Tibial nerve (tissue), 4 donors: ENCODE results near the gene LAMB4. TPM values are rescaled to one million over a fixed set of nuclear protein-coding genes. Genes with fewer than 3 reads are reported as not detected.
A peak's percentile ranks its signal among the peaks of the same experiment; 100 is the strongest.
"Not testable (repeated sequence)": the region's sequence is repeated elsewhere in the genome, so short reads cannot be mapped to it uniquely, and the experiment has no call there.

Experiments used
- DNase-seq, 2 donors: peaks; one replicate each; pipeline ENCODE4 v3.0.0-alpha.2; 2019; ENCODE audit warnings: low spot score in 2 of 2
- H3K27ac ChIP-seq, 4 donors: fragments of 200-600 bp; sonication (generic) in 3 of 4; one replicate each; pipeline ENCODE4 v1.5.1; 2017 to 2019; ENCODE audit warnings: mild to moderate bottlenecking in 1 of 4
- H3K27me3 ChIP-seq, 2 donors: fragments of 200-600 bp; sonication (generic) in 1 of 2; one replicate each; pipeline versions ENCODE4 v1.5.1 to v1.6.0; 2017 to 2019
- H3K36me3 ChIP-seq, 3 donors: fragments of 200-600 bp; sonication (generic); one replicate each; pipeline ENCODE4 v1.5.1; 2018 to 2019
- H3K4me1 ChIP-seq, 4 donors: fragments of 200-600 bp; sonication (generic) in 3 of 4; one replicate each; pipeline ENCODE4 v1.5.1; 2017 to 2019
- H3K4me3 ChIP-seq, 4 donors: fragments of 200-600 bp; sonication (generic) in 3 of 4; one replicate each; pipeline ENCODE4 v1.5.1; 2017 to 2019; ENCODE audit warnings: mild to moderate bottlenecking in 1 of 4, moderate library complexity in 1 of 4
- H3K9me3 ChIP-seq, 4 donors: fragments of 200-600 bp; sonication (generic) in 3 of 4; one replicate each; pipeline ENCODE4 v1.5.1; 2017 to 2019
- EP300 ChIP-seq, 2 donors: sonication (generic); formaldehyde crosslinking; IDR thresholded peaks; one replicate each; pipeline ENCODE4 v1.6.1; 2017; ENCODE audit warnings: antibody characterized with exemption in 2 of 2, mild to moderate bottlenecking in 1 of 2
- POLR2A ChIP-seq, 2 donors: fragments of 450-650 bp; IDR thresholded peaks; one replicate each; pipeline ENCODE4 v1.6.1; 2017; ENCODE audit warnings: antibody characterized with exemption in 2 of 2, mild to moderate bottlenecking in 2 of 2, moderate library complexity in 2 of 2
- WGBS, 2 donors: methylation state at CpG; one replicate each; pipeline ENCODE4 v1.1.5; 2018; 5-methylcytosine and 5-hydroxymethylcytosine counted together
- total RNA-seq, 4 donors: library from RNA; depleted of rRNA; stranded (reverse); fragments of >200 nt; gene quantifications; one replicate each; pipeline ENCODE4 v1.1.0, GENCODE V29; 2016
- TF ChIP-seq, protein P1 (sequence below), 5 experiments: fragments of 200-600 bp in 3 of 5; fragments of 450-650 bp in 2 of 5; sonication (generic) in 3 of 5; IDR thresholded peaks; one replicate each; pipeline ENCODE4 v1.5.1; 2016 to 2019; ENCODE audit warnings: antibody characterized with exemption in 5 of 5, mild to moderate bottlenecking in 3 of 5, moderate library complexity in 2 of 5

LAMB4 gene
- total RNA-seq, 4 donors from 2014 or later: 0.22 to 1.2 (median 0.42) TPM; not detected in 1

DNA sequence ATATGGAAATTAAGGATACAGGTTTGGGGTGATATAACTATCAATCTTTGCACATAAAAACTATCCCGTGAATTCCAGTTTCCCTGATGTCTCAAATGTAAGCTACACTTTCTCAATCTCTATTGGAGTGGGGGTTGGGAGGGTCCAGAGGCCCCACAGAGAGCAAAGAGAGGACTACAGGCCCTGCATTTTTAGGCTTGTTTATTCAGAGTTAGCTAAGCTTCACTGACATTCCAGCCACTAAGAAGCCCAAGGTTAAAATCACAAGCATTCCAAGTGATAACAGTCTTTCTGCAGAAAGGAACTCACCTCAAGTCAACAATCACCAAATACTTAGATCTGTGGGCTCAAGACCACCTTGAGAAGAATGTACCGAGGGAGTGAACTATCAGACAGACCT lies 95.6 kb downstream of the LAMB4 start:
- TF ChIP-seq POLR2A (IDR thresholded peaks at IDR 0.05) (no peak), EP300 (IDR thresholded peaks at IDR 0.05) (no peak)
- TF ChIP-seq, protein P1, sequence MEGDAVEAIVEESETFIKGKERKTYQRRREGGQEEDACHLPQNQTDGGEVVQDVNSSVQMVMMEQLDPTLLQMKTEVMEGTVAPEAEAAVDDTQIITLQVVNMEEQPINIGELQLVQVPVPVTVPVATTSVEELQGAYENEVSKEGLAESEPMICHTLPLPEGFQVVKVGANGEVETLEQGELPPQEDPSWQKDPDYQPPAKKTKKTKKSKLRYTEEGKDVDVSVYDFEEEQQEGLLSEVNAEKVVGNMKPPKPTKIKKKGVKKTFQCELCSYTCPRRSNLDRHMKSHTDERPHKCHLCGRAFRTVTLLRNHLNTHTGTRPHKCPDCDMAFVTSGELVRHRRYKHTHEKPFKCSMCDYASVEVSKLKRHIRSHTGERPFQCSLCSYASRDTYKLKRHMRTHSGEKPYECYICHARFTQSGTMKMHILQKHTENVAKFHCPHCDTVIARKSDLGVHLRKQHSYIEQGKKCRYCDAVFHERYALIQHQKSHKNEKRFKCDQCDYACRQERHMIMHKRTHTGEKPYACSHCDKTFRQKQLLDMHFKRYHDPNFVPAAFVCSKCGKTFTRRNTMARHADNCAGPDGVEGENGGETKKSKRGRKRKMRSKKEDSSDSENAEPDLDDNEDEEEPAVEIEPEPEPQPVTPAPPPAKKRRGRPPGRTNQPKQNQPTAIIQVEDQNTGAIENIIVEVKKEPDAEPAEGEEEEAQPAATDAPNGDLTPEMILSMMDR (IDR thresholded peaks at IDR 0.05): no peak
- H3K9me3 ChIP-seq: no peaks in the 10 kb centered on the region

DNA sequence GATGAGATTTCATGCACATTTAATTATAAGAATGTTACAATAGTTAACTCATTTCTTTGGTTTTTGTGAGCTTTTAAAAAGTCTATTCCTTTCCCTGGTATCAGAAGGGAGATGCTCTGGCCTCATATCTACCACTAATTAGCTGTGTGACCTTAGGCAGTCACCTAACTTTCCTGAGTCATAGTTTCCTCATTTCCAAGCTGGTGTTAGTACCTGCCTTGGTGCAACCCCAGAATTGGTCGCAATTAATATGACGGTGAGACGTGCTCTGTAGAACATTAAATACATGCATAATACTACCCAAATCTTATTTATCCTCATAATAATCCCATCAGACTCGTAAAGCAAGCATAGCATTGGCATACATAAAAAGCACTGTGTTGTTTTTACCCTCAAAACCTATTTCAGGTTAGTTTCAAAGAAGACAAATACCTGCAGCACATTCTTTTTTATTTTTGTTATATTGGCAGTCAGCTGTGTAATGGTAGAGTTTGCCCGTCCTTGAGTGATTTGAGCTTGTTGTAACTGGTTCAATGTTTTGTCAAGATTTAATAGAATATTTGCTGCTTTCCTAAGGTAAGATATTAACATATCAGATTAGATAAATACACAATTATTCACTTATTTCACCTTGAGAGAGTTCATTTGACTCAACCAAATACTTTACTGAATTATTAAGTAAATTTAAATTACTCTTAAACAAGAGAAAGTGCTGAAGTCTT lies 96.2 kb downstream of the LAMB4 start:
- no peaks in the 10 kb centered on the region for H3K9me3 ChIP-seq
- whole genome bisulfite sequencing, 2 donors: 95 to 98% methylated on average over 5 of the region's 5 CpGs
- no peaks in the 10 kb centered on the region for H3K27me3 ChIP-seq
- H3K4me1 ChIP-seq: peaks cover 0 to 8% (median 0%) of the 10 kb centered on the region in 4 donors
- DNase-seq: no peak
- no peak overlapping the region for H3K27ac ChIP-seq
- no peak for TF ChIP-seq EP300 (IDR thresholded peaks at IDR 0.05)
- no peak for TF ChIP-seq POLR2A (IDR thresholded peaks at IDR 0.05)
- TF ChIP-seq, protein P1 (IDR thresholded peaks at IDR 0.05): no peak
- no peak overlapping the region for H3K4me3 ChIP-seq
- H3K36me3 ChIP-seq: no peaks in the 10 kb centered on the region

More for the DNA sequence above, 95.6 kb downstream of the LAMB4 start:
- no peak overlapping the region for H3K4me3 ChIP-seq
- no peaks in the 10 kb centered on the region for H3K36me3 ChIP-seq
- no peak for DNase-seq
- peaks cover 0 to 8% (median 0%) of the 10 kb centered on the region in 4 donors for H3K4me1 ChIP-seq
- WGBS, 2 donors: 85 to 86% methylated on average over 2 of the region's 2 CpGs
- no peaks in the 10 kb centered on the region for H3K27me3 ChIP-seq
- no peak overlapping the region for H3K27ac ChIP-seq

DNA sequence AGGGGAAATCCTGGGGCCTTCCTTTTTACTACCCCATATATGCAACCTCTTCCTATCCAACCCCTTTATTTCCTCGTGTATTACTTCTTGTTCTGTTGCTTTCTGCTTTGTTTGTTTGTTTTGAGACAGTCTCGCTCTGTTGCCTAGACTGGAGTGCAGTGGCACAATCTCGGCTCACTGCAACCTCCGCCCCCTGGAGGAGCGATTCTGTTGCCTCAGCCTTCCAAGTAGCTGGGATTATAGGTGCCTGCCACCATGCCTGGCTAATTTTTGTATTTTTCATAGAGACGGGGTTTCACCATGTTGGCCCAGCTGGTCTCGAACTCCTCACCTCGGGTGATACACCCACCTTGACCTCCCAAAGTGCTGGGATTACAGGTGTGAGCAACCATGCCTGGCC lies 96.9 kb downstream of the LAMB4 start:
- H3K27ac ChIP-seq, H3K4me3 ChIP-seq, H3K4me1 ChIP-seq, H3K9me3 ChIP-seq, H3K27me3 ChIP-seq, DNase-seq, H3K36me3 ChIP-seq: not testable (repeated sequence)
- WGBS, 2 donors: 90 to 91% methylated on average over 8 of the region's 8 CpGs

DNA sequence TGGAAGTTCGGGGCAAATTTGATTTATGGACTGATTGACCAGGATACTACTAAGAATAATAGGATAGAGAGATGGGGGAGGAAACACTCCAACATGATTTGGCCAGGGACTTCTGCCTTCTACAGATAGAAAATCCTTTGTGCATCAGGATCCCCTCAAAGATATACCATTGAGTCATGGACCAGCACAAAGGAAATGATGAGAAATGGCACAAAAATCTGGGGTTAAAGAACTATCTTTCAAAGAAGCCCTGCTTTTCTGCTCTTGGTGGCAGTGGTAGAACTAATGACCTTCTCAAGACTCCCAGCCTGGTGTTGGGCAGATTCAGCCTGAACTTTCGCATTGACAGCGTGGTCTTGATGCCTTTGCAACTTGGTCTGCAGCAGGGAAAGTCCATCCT lies 99.6 kb downstream of the LAMB4 start:
- H3K9me3 ChIP-seq: no peaks in the 10 kb centered on the region
- H3K27ac ChIP-seq: peak overlapping the region in 1 of 4 donors; percentile 42
- H3K4me3 ChIP-seq: no peak overlapping the region
- 78 to 84% methylated on average over 3 of the region's 3 CpGs for WGBS, 2 donors
- TF ChIP-seq POLR2A (IDR thresholded peaks at IDR 0.05): no peak
- TF ChIP-seq, protein P1 (IDR thresholded peaks at IDR 0.05): no peak
- TF ChIP-seq EP300 (IDR thresholded peaks at IDR 0.05): no peak
- no peaks in the 10 kb centered on the region for H3K27me3 ChIP-seq
- no peaks in the 10 kb centered on the region for H3K36me3 ChIP-seq
- H3K4me1 ChIP-seq: peaks cover 0 to 12% (median 0%) of the 10 kb centered on the region in 4 donors
- DNase-seq: no peak

DNA sequence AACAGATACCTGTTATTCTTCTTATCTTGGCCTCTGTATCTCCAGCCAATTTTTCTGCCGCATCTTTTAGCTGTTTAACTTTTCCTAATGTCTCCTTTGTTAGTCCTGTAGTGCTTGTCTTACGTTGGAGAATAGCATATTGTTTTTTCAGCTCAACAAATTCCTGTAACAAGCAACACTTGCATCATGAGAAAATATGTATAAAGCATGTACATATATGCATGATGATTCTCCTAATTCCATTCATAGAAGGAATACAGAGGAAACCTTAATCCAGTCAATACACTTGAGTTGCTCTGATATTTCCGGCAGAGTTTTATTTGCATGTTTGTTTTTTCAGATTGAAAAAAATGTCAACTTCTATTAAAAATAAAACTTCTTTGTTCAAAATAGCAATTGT lies 101.1 kb downstream of the LAMB4 start:
- H3K27ac ChIP-seq: no peak overlapping the region
- DNase-seq: no peak
- peaks cover 0 to 12% (median 0%) of the 10 kb centered on the region in 4 donors for H3K4me1 ChIP-seq
- TF ChIP-seq, protein P1 (IDR thresholded peaks at IDR 0.05): no peak
- TF ChIP-seq POLR2A (IDR thresholded peaks at IDR 0.05): no peak
- TF ChIP-seq EP300 (IDR thresholded peaks at IDR 0.05): no peak
- H3K9me3 ChIP-seq: no peaks in the 10 kb centered on the region
- H3K27me3 ChIP-seq: no peaks in the 10 kb centered on the region
- H3K4me3 ChIP-seq: no peak overlapping the region
- no peaks in the 10 kb centered on the region for H3K36me3 ChIP-seq
- 54 to 63% methylated on average over 3 of the region's 3 CpGs for WGBS, 2 donors
